HEK293T (cell line): ENCODE results near the gene ZPBP2.

Experiments
- BHLHE40 ChIP-seq: fragments of 450-650 bp; IDR thresholded peaks from 2 replicates; pipeline ENCODE4 v1.6.1; 2016; ENCODE audit warnings: mild to moderate bottlenecking, moderate library complexity, borderline replicate concordance
- CTBP1 ChIP-seq: fragments of 450-650 bp; IDR thresholded peaks from 2 replicates; pipeline ENCODE4 v1.6.1; 2016; ENCODE audit warnings: borderline replicate concordance
- FOXA1 ChIP-seq: fragments of 450-650 bp; IDR thresholded peaks from 2 replicates; pipeline ENCODE4 v1.6.1; 2016; ENCODE audit warnings: mild to moderate bottlenecking
- FOXK2 ChIP-seq: fragments of 450-650 bp; IDR thresholded peaks from 2 replicates; pipeline ENCODE4 v1.6.1; 2016; ENCODE audit warnings: mild to moderate bottlenecking
- FOXM1 ChIP-seq: fragments of 450-650 bp; IDR thresholded peaks from 2 replicates; pipeline ENCODE4 v1.6.1; 2017; ENCODE audit warnings: mild to moderate bottlenecking, borderline replicate concordance
- LEF1 ChIP-seq: fragments of 450-650 bp; IDR thresholded peaks from 2 replicates; pipeline ENCODE4 v1.6.1; 2017; ENCODE audit warnings: mild to moderate bottlenecking, borderline replicate concordance
- SP1 ChIP-seq: fragments of 450-650 bp; IDR thresholded peaks from 2 replicates; pipeline ENCODE4 v1.6.1; 2017
- TARDBP ChIP-seq: fragments of 450-650 bp; IDR thresholded peaks from 2 replicates; pipeline ENCODE4 v1.6.1; 2016

GRCh38 chr17:39861235-39861634 is 6.8 kb upstream of the ZPBP2 start:
- TF ChIP-seq CTBP1 = no peak
- no peak for TF ChIP-seq TARDBP
- TF ChIP-seq FOXK2 = no peak
- TF ChIP-seq SP1 = no peak
- TF ChIP-seq LEF1 = no peak
- no peak for TF ChIP-seq FOXA1
- no peak for TF ChIP-seq BHLHE40
- TF ChIP-seq FOXM1 = no peak
